Measurements from ENCODE around the gene PHLPP2.

- TF ChIP-seq SUZ12 (IDR thresholded peaks at IDR 0.05; ENCODE audit: extremely low read depth, insufficient read depth, insufficient read length) (no peak), ZNF274 (IDR thresholded peaks at IDR 0.05; ENCODE audit: low read depth, low read length) (no peak), YY1 (IDR thresholded peaks at IDR 0.05; ENCODE audit: insufficient read depth, insufficient read length) (no peak)
Measured at GRCh38 chr16:71648921-71649320, 75.6 kb downstream of the PHLPP2 start.

Measured in NT2/D1 (cell line).